ENCODE results near the gene ODF4. TPM values are rescaled to one million over a fixed set of nuclear protein-coding genes. Genes with fewer than 3 reads are reported as not detected.

Gene ODF4
- total RNA-seq, 1 experiment from 2014 or later, result not detected

DNA sequence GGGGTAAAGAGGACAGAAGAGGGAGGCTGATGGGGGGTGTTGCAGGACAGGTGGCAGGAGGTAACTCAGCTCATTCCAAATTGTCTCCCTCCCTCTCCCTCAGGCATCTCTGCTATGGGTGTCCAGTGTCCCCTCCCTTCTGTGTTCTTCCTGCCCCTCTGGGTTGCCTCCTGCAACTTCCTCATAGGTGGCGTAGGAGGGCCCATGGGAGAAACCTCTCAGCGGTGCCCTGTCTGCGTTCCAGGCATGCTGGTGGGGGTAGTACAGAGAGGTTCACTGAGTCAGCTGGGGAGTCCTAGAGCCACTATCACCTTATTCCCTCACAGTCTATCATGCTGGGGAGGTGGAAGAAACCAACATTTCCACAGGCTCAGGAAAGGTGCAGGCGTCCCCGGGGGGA, 14.7 kb upstream of the ODF4 start:
- Histone ChIP-seq H3K27ac (ENCODE audit: low read depth, low read length, poor library complexity, severe bottlenecking) (no peak overlapping the region), H3K4me3 (ENCODE audit: low read depth, low read length, poor library complexity, severe bottlenecking) (no peak overlapping the region), H3K36me3 (ENCODE audit: insufficient read depth, low read length, poor library complexity, severe bottlenecking) (no peaks in the 10 kb centered on the region), H3K4me1 (ENCODE audit: insufficient read depth, low read length, poor library complexity, severe bottlenecking) (no peaks in the 10 kb centered on the region), H3K9me3 (ENCODE audit: low read depth, low read length, poor library complexity, severe bottlenecking) (no peaks in the 10 kb centered on the region), H3K27me3 (replicated peaks; ENCODE audit: insufficient read depth, low read depth, low read length, poor library complexity) (no peaks in the 10 kb centered on the region)
- no peak for TF ChIP-seq EZH2 (IDR thresholded peaks at IDR 0.05; ENCODE audit: borderline replicate concordance, low read depth, low read length, poor library complexity, severe bottlenecking)
- TF ChIP-seq, protein P1, sequence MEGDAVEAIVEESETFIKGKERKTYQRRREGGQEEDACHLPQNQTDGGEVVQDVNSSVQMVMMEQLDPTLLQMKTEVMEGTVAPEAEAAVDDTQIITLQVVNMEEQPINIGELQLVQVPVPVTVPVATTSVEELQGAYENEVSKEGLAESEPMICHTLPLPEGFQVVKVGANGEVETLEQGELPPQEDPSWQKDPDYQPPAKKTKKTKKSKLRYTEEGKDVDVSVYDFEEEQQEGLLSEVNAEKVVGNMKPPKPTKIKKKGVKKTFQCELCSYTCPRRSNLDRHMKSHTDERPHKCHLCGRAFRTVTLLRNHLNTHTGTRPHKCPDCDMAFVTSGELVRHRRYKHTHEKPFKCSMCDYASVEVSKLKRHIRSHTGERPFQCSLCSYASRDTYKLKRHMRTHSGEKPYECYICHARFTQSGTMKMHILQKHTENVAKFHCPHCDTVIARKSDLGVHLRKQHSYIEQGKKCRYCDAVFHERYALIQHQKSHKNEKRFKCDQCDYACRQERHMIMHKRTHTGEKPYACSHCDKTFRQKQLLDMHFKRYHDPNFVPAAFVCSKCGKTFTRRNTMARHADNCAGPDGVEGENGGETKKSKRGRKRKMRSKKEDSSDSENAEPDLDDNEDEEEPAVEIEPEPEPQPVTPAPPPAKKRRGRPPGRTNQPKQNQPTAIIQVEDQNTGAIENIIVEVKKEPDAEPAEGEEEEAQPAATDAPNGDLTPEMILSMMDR (conservative IDR thresholded peaks at IDR 0.05; ENCODE audit: low read depth, low read length), result no peak
- POLR2A ChIA-PET (ENCODE audit: low non-redundant PET), result no interaction called here
- no peak for DNase-seq (ENCODE audit: low spot score)
- intact Hi-C loops (cut with micrococcal nuclease; ENCODE audit: unreplicated experiment), result no loop called here
- CTCF ChIA-PET, result no interaction called here
- no TSS peak for BruUV-seq (replicated peaks)

DNA sequence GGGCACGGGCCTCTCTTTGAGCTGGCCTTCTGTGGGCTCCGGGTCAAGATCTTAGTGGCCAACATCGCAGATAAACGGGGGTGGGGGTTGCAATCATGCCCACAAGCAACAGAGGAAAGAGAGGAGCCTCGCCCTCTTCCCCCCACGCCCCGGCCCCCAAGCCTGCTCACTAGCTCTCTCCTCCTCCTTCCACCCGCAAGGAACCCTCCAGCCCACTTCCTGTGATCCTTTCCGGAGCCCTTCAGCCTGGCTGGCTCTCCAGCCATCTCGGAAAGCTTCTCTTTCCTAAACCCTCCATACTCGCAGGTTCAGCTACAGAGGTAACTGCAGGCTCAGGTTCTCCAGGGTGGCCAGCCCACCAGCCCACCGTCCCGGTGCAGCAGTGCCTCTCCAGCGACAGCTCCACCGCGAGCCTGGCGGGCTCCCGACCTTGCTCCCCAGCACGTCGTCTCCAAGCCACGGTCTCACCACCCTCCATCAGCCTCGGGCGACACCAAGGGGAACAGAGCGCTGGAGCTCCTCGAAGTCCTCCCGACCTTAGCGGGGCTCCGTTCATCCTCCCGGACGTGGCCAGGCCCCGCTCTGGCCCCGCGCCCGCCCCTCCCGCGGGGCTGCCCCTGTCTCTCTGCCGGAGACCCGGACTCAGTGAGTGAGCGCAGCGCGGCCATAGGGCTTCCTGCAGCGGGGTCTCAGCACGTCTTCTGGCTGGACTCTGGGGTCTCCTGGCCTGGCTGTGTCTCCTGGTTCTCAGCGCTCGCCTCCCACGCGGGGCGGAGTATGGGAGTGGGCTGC, 12.9 kb upstream of the ODF4 start:
- H3K4me3 ChIP-seq (ENCODE audit: low read depth, low read length, poor library complexity, severe bottlenecking), result peak overlapping the region; percentile 39
- no peak overlapping the region for H3K27ac ChIP-seq (ENCODE audit: low read depth, low read length, poor library complexity, severe bottlenecking)
- intact Hi-C loops (cut with micrococcal nuclease; ENCODE audit: unreplicated experiment), result no loop called here
- no peaks in the 10 kb centered on the region for H3K36me3 ChIP-seq (ENCODE audit: insufficient read depth, low read length, poor library complexity, severe bottlenecking)
- POLR2A ChIA-PET (ENCODE audit: low non-redundant PET), result no interaction called here
- CTCF ChIA-PET, result interaction anchor here (0.7 kb wide), 2 partner anchors 12 to 26 kb away, joined by 3 to 6 read pairs; no protein-coding TSS in a partner anchor
- DNase-seq (ENCODE audit: low spot score), result no peak
- no peaks in the 10 kb centered on the region for H3K27me3 ChIP-seq (replicated peaks; ENCODE audit: insufficient read depth, low read depth, low read length, poor library complexity)
- TF ChIP-seq EZH2 (IDR thresholded peaks at IDR 0.05; ENCODE audit: borderline replicate concordance, low read depth, low read length, poor library complexity, severe bottlenecking), result no peak
- TF ChIP-seq, protein P1 (conservative IDR thresholded peaks at IDR 0.05; ENCODE audit: low read depth, low read length), result no peak
- BruUV-seq (replicated peaks), result no TSS peak
- H3K9me3 ChIP-seq (ENCODE audit: low read depth, low read length, poor library complexity, severe bottlenecking), result no peaks in the 10 kb centered on the region
- H3K4me1 ChIP-seq (ENCODE audit: insufficient read depth, low read length, poor library complexity, severe bottlenecking), result no peaks in the 10 kb centered on the region

DNA sequence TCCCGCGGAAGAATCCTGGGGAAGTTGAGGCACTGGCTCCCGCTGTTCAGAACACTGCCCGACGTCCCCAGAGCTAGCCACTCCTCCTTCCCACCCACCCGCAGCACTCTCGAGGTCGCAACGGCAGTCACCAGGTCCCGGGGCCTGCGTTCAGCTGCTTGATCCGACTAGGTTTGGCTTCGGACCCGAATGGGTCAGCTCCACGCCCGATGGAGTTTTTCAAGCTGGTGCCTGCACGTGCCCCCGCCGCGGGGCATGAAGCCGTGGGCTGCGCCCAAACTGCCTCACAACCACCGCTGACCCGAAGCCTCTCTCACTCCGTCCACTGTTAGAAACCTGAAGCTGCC, 12.4 kb upstream of the ODF4 start:
- TF ChIP-seq EZH2 (IDR thresholded peaks at IDR 0.05; ENCODE audit: borderline replicate concordance, low read depth, low read length, poor library complexity, severe bottlenecking), result no peak
- TF ChIP-seq, protein P1 (conservative IDR thresholded peaks at IDR 0.05; ENCODE audit: low read depth, low read length), result no peak
- Histone ChIP-seq H3K36me3 (ENCODE audit: insufficient read depth, low read length, poor library complexity, severe bottlenecking) (no peaks in the 10 kb centered on the region), H3K4me1 (ENCODE audit: insufficient read depth, low read length, poor library complexity, severe bottlenecking) (no peaks in the 10 kb centered on the region), H3K27ac (ENCODE audit: low read depth, low read length, poor library complexity, severe bottlenecking) (no peak overlapping the region), H3K9me3 (ENCODE audit: low read depth, low read length, poor library complexity, severe bottlenecking) (no peaks in the 10 kb centered on the region), H3K27me3 (replicated peaks; ENCODE audit: insufficient read depth, low read depth, low read length, poor library complexity) (no peaks in the 10 kb centered on the region), H3K4me3 (ENCODE audit: low read depth, low read length, poor library complexity, severe bottlenecking) (peak overlapping the region; percentile 39)
- BruUV-seq (replicated peaks), result no TSS peak
- intact Hi-C loops (cut with micrococcal nuclease; ENCODE audit: unreplicated experiment), result no loop called here
- POLR2A ChIA-PET (ENCODE audit: low non-redundant PET), result no interaction called here
- CTCF ChIA-PET, result no interaction called here
- no peak for DNase-seq (ENCODE audit: low spot score)
